ENCODE data around the gene LIF. TPM values are rescaled to one million over a fixed set of nuclear protein-coding genes. Genes with fewer than 3 reads are reported as not detected.

The LIF gene
- total RNA-seq, 1 donor from 2014 or later, result 2.3 TPM

- DNase-seq (ENCODE audit: low spot score, unreplicated experiment), result no peak
- H3K9me3 Mint-ChIP-seq (ENCODE audit: low read depth), result no peaks in the 10 kb centered on the region
- peaks cover 16% of the 10 kb centered on the region for H3K27me3 Mint-ChIP-seq
- no peaks in the 10 kb centered on the region for H3K36me3 Mint-ChIP-seq (ENCODE audit: insufficient read depth)
- H3K4me1 Mint-ChIP-seq (ENCODE audit: low read depth), result peaks cover 2% of the 10 kb centered on the region
- no peak overlapping the region for H3K4me3 Mint-ChIP-seq (ENCODE audit: low read depth)
- TF ChIP-seq CTCF (IDR thresholded peaks at IDR 0.05; ENCODE audit: unreplicated experiment), result no peak
- peak overlapping the region; percentile 65 for H3K27ac Mint-ChIP-seq
Measured at GRCh38 chr22:30277547-30278344, 31.2 kb upstream of the LIF start.

DNA sequence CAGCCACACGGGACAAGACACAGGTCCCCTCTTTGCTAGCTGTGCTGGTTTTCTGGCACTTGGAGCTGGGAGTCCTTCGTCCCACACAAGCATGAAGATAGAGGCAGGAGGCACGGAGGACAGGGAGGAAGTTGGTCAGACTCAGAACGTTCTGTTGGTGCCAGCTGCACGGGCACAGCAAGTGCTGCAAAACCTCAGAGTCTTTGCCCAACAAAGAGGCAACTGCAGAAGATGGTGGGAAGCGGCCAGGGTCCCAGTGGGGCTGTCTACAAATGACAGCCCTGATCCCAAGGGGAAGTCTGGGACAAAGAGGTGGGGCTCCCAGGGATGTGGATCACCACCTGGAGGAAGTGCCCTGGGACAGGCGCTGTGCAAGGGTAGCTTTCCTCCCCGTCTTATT lies 29.5 kb upstream of the LIF start:
- H3K4me3 Mint-ChIP-seq (ENCODE audit: low read depth), result no peak overlapping the region
- no peaks in the 10 kb centered on the region for H3K36me3 Mint-ChIP-seq (ENCODE audit: insufficient read depth)
- H3K27me3 Mint-ChIP-seq, result peaks cover 21% of the 10 kb centered on the region
- no peak overlapping the region for H3K27ac Mint-ChIP-seq
- no peak for TF ChIP-seq CTCF (IDR thresholded peaks at IDR 0.05; ENCODE audit: unreplicated experiment)
- no peak for DNase-seq (ENCODE audit: low spot score, unreplicated experiment)
- no peaks in the 10 kb centered on the region for H3K9me3 Mint-ChIP-seq (ENCODE audit: low read depth)
- peaks cover 2% of the 10 kb centered on the region for H3K4me1 Mint-ChIP-seq (ENCODE audit: low read depth)

DNA sequence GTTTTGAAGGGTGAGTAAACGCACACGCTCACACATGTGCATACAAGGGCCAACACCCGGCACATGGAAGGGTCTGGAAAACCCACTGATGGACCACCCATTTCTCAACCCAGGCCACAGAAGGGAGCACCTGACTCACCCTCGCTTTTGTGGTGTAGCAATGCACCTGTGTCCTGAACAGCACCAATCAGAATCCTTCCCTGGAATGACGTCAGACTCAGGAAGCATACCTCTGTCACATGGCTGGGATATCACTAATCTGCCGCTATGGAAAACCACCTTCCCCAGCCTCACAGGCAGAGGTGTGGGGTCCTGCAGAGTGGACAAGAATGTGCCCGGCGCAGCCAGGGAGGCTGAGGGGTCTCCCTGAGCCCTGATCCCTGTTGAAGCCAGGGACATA lies 29.1 kb upstream of the LIF start:
- DNase-seq (ENCODE audit: low spot score, unreplicated experiment), result no peak
- no peak overlapping the region for H3K27ac Mint-ChIP-seq
- H3K27me3 Mint-ChIP-seq, result peaks cover 21% of the 10 kb centered on the region
- H3K36me3 Mint-ChIP-seq (ENCODE audit: insufficient read depth), result no peaks in the 10 kb centered on the region
- no peak overlapping the region for H3K4me3 Mint-ChIP-seq (ENCODE audit: low read depth)
- no peak for TF ChIP-seq CTCF (IDR thresholded peaks at IDR 0.05; ENCODE audit: unreplicated experiment)
- H3K9me3 Mint-ChIP-seq (ENCODE audit: low read depth), result no peaks in the 10 kb centered on the region
- peaks cover 2% of the 10 kb centered on the region for H3K4me1 Mint-ChIP-seq (ENCODE audit: low read depth)

DNA sequence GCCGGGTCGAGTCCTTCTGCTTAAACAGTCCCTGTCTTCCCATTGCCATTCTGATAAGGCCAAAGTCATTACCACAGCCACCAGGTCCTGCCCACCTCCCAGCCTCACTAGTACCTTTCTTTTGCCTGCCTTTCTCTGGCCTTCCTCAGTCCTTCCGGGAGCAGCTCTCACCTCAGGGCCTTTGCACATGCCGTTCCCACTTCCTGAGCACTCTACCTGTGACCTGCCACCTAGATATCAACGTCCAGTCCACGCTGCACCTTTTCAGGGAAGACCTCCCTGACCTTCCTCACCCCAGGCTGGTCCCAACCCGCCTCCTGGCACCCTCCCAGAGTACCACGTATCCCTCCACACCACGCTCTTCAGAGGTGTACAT lies 27.9 kb upstream of the LIF start:
- Mint-ChIP-seq H3K4me3 (ENCODE audit: low read depth) (no peak overlapping the region), H3K4me1 (ENCODE audit: low read depth) (peaks cover 2% of the 10 kb centered on the region), H3K27me3 (peaks cover 21% of the 10 kb centered on the region), H3K36me3 (ENCODE audit: insufficient read depth) (no peaks in the 10 kb centered on the region), H3K27ac (no peak overlapping the region), H3K9me3 (ENCODE audit: low read depth) (no peaks in the 10 kb centered on the region)
- TF ChIP-seq CTCF (IDR thresholded peaks at IDR 0.05; ENCODE audit: unreplicated experiment), result no peak
- DNase-seq (ENCODE audit: low spot score, unreplicated experiment), result no peak

DNA sequence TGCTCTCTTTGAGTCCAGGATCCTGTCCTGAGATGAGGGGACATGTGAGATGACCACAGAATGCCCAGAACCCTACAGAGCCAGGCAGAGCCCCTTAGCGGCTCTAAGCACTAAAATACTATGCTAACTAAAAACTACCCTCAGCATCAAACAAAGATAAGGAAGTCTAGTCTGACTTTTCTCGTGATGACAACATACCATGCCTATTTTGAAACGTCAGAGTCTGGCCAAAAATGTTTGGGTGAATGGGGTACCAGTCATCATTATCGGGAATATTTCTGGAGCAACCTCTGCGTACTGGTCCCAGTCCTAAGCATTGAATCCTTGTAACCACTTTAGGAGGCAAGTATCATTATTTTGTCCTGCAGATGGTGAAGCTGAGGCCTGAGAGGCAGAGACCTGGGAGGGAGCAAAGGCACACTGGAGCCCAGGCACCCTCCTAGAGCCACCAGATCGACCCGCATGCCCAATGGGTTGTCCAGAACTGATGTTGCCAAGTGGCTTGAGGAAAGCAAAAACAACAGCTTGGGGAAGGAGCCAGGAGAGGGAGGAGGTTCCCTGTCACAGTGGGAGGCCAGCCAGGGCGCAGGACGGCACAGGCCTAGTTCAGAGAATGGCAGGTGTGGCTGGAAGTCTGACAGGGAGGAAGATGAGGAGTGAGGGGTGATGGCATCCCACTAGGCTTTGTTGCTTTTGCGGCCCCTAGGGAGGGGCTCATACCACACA lies 27.3 kb upstream of the LIF start:
- no peak overlapping the region for H3K27ac Mint-ChIP-seq

More for the DNA sequence above, 27.3 kb upstream of the LIF start:
- H3K9me3 Mint-ChIP-seq (ENCODE audit: low read depth), result no peaks in the 10 kb centered on the region
- peaks cover 2% of the 10 kb centered on the region for H3K4me1 Mint-ChIP-seq (ENCODE audit: low read depth)
- no peaks in the 10 kb centered on the region for H3K36me3 Mint-ChIP-seq (ENCODE audit: insufficient read depth)
- H3K27me3 Mint-ChIP-seq, result peaks cover 19% of the 10 kb centered on the region
- no peak for DNase-seq (ENCODE audit: low spot score, unreplicated experiment)
- TF ChIP-seq CTCF (IDR thresholded peaks at IDR 0.05; ENCODE audit: unreplicated experiment), result no peak
- H3K4me3 Mint-ChIP-seq (ENCODE audit: low read depth), result no peak overlapping the region

Data from progenitor cell of endocrine pancreas (in vitro differentiated cells).